HG03520 (cell line): ENCODE data around the gene PHLDA2.

Source experiments
- ATAC-seq: cut with Tn5 transposase; IDR thresholded peaks from one replicate; pipeline ENCODE4 v1.9.1; 2021; ENCODE audit warnings: mild to moderate bottlenecking, moderate library complexity; ENCODE audit not compliant: unreplicated experiment

The PHLDA2 gene

GRCh38 chr11:2928605-2929530, at the start of gene PHLDA2:
Gene PHLDA2, minus strand, starts transcription at chr11:2929420. Its CDS starts 56 bp downstream, at chr11:2929364.
- no peak for ATAC-seq

GRCh38 chr11:2977113-2977512, 47.9 kb upstream of the PHLDA2 start:
- no peak for ATAC-seq

DNA sequence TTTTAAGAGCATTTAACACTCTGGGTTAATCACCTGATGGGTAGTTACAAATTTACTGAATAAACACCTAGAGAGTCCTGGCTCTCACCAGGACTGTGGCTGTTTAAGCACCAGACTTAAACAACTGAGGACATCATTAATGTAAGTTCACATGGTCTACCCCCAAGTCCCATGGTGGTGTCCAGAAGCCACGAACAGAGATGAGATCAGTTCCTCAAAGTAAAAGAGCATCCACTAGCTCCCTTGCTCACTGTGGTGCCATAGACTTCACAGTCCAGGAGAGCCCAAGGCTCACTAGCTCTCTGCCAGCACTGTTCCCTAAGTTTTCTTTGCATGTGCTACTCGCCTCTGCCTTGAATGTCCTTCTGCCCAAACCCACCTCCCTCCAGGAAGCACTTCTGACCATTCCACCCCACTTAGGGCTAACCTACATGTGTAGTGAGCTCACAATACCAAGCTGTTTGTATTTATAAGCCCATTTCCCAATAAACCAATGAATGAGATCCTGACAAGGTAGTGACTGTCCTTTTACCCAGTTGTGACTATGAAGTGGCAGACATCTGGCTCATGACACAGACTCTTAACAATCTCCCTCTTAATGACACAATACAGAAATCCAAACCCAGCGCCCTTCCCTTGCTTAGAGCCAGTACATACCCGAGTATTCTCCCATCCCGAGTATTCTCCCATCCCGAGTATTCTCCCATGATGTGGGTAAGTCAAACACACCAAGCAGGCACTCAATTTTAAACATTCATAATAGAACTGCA, 47.3 kb upstream of the PHLDA2 start:
- no peak for ATAC-seq

DNA sequence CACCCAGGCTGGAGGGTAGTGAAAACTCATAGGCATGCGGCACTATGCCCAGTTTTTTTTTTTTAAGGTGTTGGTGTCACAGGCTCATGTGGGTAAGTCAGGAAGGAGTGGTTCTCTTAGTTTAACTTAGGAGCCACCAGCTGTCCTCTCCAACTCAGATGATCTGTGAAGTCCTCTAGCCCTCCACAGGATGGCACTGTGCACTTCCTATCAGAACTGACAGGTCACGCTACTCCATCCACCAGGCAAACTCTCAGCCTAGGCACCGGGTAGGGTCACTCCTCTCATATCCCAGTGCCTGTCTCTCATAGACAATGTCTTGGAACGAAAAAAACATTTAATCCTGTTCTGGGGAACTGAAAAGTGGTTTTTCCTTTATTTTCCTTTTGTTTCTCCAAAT, 46.4 kb upstream of the PHLDA2 start:
- no peak for ATAC-seq

DNA sequence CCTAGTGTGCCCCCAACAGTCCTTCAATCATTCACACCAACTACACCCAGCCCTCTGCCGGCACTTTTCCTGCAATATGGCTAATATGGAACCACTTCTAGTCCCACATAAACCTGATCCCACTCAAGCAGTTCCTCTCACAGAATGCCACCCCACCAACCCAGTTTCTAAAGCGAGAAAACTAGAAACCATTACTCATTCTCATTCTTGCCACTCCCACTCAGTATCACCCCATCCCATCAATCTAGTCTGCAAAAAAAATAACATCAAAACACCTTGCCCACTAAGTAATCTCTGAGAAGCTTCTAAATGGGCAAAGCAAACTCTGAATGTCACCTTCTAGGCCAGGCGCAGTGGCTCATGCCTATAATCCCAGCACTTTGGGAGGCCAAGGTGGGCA, 45.1 kb upstream of the PHLDA2 start:
- no peak for ATAC-seq

GRCh38 chr11:2968341-2968900, 39.2 kb upstream of the PHLDA2 start:
- ATAC-seq: no peak

GRCh38 chr11:2964782-2965181, 35.6 kb upstream of the PHLDA2 start:
- no peak for ATAC-seq

- ATAC-seq: no peak
These were observed 34.5 kb upstream of the PHLDA2 start for GRCh38 chr11:2963761-2964160.

DNA sequence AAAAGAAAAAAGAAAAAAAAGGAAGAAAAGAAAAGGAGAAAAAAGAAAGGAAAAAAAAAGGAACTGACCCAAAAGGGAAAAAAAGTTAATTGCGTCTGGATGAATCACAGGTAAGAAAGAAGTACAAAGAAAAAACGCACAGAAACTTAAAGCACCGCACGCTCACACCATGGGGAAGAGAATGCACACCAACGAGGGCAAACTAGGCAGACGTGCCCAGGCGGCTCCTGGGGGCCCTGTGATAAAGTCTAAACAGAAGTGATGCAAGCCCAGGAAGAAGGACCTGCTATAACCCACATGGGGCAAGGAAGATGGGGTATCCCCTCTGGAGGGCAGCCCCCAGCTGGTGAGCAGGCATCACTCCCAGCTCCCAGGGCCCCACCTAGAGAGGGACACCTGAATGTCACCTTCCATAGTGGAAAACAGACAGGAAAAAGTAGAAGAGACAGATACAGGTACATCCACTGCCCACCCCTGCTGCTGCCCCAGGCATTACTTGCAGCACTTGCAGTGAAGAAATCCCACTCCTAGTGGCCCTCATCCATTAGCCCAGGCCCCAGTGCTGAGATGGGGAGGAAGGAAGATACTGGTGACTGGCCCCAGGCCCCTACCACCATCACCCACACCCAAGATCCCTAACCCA, 34.0 kb upstream of the PHLDA2 start:
- no peak for ATAC-seq

- no peak for ATAC-seq
These were observed 31.9 kb upstream of the PHLDA2 start for GRCh38 chr11:2961080-2961479.

GRCh38 chr11:2960139-2960538, 30.9 kb upstream of the PHLDA2 start:
- ATAC-seq: no peak

GRCh38 chr11:2958251-2958650, 29.0 kb upstream of the PHLDA2 start:
- ATAC-seq: no peak

DNA sequence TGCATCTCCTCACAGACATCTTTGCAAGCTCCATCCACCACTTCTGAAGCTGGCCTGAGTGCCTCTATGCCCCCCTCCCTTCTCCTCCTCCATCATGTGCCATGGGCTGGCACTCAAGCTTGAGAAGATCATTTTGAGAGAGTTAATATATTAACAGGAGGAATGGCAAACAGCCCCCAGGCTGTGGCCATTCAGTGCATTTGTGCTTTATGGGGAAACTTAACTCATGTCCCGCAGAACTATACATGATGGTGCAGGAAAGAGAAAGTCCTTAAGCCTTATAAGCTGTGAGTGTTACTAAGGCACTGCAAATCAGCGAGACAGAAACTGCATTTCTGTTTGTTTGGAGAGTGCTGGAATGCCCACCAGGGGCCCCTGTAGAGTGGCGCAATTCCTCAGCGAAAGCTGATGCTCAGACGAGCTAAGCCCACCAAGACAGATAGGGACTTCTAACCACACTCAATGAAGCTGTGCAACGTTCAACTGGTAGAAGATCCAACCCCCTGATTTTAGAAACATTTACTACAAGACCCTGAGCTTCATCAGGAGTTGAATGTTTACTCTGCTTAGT, 26.8 kb upstream of the PHLDA2 start:
- no peak for ATAC-seq

DNA sequence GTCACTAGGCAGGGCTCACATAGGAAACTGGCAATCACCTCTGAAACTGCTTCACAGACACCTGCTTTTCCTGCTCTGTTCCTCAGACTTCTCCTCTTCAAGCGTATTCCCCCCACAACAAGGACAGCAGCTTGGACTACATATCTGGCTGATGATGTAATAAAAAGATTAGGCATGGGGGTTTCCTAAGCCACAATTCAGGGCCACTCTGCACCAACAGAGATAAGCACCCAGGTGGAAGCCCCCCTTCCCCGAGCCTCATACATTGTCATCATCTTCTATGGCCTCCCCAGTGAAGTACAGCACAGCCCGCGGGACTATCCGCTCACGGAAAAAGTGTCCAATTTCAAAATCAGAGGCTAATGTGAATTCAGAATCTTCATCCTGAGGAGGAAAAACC, 25.0 kb upstream of the PHLDA2 start:
- ATAC-seq: no peak

DNA sequence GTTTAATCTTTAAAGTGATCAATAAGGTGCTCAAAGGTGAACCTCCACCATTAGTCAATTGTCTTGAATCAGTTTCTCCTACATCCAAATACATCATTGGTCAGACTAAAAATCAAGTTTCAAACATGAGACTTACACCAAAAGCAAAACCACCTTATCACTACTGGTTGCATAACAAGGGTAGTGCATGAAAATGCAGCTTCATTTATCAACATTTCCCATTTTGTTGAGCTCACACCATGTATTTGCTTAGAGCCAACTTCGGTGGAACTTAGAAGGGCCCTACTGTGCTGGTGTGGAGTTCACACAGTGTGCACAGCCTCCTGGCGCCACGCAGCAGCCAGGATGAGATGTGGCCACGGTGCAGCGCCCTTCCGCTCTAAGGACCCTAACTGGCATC, 23.1 kb upstream of the PHLDA2 start:
- ATAC-seq: no peak

DNA sequence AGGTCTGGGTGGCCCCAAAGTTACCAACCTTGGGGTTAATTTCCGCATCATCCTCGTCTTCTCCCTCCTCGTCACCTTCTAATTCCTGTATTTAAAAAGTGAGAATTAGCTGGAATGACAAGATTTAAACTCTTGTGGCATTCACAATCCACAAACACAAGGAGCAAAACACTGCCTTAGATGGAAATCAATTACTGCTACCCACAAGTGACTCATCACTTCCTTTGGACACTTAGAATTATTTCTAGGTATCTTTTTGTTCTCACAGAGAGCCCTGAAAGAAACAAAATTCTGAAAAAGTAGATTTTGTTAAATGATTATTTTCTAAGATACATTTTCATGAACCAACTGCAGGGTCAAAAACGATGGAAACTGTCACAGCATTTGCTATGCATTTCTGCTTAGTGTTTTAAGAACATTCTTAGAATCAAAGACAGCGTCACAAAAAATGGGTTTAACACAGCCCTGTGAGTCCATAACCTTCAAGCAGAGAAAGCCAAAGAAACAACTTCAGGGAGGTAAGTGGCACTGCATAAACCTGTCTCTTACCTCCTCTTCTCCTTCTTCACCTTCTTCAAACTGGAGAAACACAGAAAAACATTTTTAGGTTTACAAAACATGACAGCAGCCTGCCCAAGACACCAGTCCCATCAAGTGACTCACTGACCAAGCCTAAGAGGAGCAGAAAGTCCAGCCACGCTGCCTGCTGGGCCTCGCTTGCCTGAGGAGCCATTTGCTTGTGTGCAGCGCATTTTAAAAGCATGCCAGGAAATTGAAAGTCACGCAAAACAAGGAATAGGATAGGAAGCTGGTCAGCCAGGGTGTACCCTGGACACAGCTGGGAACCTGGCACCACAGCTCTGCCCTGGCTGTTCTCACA, 22.3 kb upstream of the PHLDA2 start:
- no peak for ATAC-seq

DNA sequence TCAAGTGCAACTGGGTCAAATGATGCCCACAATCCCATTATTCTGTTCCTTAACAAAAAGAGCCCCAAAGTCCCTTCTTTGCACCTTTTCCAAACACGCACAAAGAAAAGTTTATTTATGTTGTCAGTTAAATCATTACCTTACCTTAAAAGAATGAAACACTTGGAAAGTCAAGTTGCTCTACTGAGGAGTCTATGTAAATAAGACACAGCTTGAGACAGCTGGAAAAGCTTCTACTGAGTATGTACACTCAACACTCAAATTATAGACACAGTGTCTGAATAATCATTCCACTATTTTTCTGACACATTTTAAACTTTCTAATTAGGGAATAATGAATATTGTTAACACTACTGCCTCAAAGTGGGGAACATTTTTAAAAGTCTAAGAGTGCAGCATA, 21.6 kb upstream of the PHLDA2 start:
- ATAC-seq: no peak

DNA sequence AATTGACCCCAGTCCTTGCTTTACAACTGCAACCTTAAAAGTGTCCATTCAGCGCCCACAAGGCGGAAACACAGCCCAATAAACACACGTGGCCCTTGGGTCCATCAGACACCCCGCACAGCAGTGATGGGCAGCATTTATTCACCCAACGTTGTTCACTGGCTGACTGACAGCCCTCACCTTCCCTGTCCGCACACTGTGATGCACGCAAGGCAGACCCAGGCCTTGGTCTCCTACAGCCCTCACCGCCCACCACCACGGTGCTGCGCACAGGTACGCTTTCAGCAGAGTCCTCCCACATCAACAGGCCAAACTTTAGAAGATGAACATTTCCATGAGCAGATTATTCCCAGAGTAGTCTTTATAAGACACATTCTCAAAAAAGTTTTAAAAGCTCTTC, 20.7 kb upstream of the PHLDA2 start:
- no peak for ATAC-seq

DNA sequence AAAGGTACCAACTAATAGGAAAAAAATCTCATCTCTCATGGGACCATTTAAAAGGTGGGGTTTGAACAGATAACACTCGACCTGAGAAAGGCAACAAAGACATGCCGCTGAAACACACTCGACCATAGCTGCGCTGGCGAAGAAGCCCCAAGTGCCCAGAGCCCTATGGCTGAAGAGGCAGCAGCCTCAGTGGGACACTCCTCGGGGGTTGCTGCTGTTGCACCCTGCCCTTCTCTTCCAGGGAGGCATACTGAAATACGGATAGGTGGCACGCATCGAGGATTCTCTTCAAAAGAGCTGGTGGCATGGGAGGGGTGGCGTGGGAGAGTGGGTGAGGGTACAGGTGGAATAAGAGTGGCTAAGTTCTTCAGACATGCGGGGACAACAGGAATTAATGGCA, 18.5 kb upstream of the PHLDA2 start:
- no peak for ATAC-seq

DNA sequence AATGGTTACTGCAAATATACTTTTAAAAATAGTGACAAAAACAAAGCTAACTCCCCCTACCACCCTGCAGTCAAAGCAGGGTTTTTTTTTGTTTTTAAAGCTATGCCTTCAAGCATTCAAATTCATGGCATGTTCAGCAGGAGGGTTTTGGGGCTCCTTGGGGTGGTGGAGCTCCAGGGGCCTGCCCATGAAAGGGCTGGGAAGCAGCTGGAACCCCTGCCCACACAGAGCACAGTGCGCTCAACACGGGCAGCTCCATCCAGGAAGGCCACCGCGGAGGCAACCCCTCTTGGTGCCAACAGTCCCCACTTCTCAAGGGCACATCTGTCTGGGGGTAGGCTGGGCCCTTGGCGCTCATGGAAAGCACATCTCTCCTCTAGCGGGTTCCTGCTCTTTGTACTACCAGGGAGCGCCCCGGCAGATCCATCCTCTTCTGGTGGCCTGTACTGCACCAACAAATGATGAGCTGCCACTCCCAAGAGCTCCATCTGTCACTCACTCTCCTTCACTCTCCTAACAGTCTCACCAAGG, 16.6 kb upstream of the PHLDA2 start:
- ATAC-seq: no peak
